H1 (cell line): Measurements from ENCODE around the gene PCED1B. TPM values are rescaled to one million over a fixed set of nuclear protein-coding genes. Genes with fewer than 3 reads are reported as not detected.

ENCODE experiments used
- BCL11A ChIP-seq, 2 experiments: IDR thresholded peaks; one replicate each; pipeline ENCODE4 v1.6.1; 2011; ENCODE audit warnings: low read depth in 2 of 2, low read length in 2 of 2, mild to moderate bottlenecking in 2 of 2
- BRCA1 ChIP-seq: IDR thresholded peaks from 2 replicates; pipeline ENCODE4 v1.6.1; 2012; ENCODE audit warnings: low read depth, low read length, improper control_type of control experiment
- EZH2 ChIP-seq: fragments of 200-600 bp; sonication (generic); IDR thresholded peaks from 2 replicates; pipeline ENCODE4 v1.7.1; 2012; ENCODE audit warnings: low read depth, mild to moderate bottlenecking, moderate library complexity, low read length, inconsistent platforms; ENCODE audit not compliant: severe bottlenecking
- SAP30 ChIP-seq: fragments of 300-600 bp; sonication (generic); IDR thresholded peaks from 2 replicates; pipeline ENCODE4 v1.7.1; 2012; ENCODE audit warnings: low read length, moderate library complexity, mild to moderate bottlenecking, inconsistent platforms; ENCODE audit not compliant: insufficient read depth, insufficient replicate concordance
- SP4 ChIP-seq: IDR thresholded peaks from 2 replicates; pipeline ENCODE4 v1.6.1; 2012; ENCODE audit warnings: low read length, inconsistent platforms
- polyA plus RNA-seq, 7 experiments: library from polyadenylated mRNA; depleted of rRNA in 3 of 7; stranded (reverse) in 5 of 7; unstranded in 2 of 7; fragments of >200 nt in 5 of 7; fragments of 200-250 nt in 2 of 7; gene quantifications; 1 replicate in 5 of 7; 2 replicates in 1 of 7; 4 replicates in 1 of 7; pipeline versions ENCODE4 v1.2.1 to v1.2.3, GENCODE V29; 2011 to 2013; ENCODE audit warnings: missing spikeins in 2 of 7, mixed read lengths in 2 of 7
- total RNA-seq: library from RNA; stranded (reverse); fragmentation: NEBNext Ultra II Directional; extraction: Animal tissue kit (Norgen Biotek cat#: 25700); gene quantifications from 2 replicates; pipeline ENCODE4 v1.2.1, GENCODE V29; 2021
- TF ChIP-seq, protein P1 (sequence below): IDR thresholded peaks from 2 replicates; pipeline ENCODE4 v1.6.1; 2011; ENCODE audit warnings: low read length, improper control_type of control experiment

The PCED1B gene
- total and polyA plus RNA-seq, 2 of the 8 experiments (the other 6 are each of a cell fraction or from before 2014, with no cell fraction given), result 4.7 to 5.4 TPM

DNA sequence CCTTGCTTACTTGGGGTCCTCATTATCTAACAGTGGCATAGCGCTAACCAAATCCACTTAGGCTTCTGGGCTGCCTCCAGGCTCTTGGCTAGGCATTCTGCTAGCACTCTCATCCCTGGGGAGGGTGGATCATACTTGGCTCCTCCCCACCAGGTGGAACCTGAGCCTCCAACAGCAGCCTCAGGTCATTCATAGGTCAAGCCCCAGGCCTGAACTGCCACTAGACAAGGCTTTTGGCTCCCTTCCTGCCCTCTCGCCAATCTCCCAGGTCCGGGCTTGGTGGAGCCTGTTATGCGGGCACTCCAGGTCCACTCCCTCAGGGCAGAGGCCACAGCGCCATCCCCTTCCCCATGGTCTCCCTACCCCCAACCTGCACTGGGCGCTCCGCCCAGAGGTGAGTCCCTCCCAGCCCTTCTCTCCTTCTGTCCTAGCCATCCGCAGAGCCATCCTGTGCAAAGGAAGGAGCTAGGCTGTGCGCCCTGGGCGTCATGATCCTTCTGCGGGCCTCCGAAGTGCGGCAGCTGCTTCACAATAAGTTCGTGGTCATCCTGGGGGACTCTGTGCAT lies 155.2 kb downstream of the PCED1B start (continued):
- TF ChIP-seq BRCA1 (no peak), SP4 (no peak), SAP30 (no peak), EZH2 (no peak), BCL11A (IDR thresholded peaks at IDR 0.05; ENCODE audit: low read depth in 2 of 2, low read length in 2 of 2) (no peak)
- TF ChIP-seq, protein P1, sequence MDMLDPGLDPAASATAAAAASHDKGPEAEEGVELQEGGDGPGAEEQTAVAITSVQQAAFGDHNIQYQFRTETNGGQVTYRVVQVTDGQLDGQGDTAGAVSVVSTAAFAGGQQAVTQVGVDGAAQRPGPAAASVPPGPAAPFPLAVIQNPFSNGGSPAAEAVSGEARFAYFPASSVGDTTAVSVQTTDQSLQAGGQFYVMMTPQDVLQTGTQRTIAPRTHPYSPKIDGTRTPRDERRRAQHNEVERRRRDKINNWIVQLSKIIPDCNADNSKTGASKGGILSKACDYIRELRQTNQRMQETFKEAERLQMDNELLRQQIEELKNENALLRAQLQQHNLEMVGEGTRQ, result no peak
